Psoas muscle (tissue), 8 donors: ENCODE data around the gene CRY1. TPM values are rescaled to one million over a fixed set of nuclear protein-coding genes. Genes with fewer than 3 reads are reported as not detected.

Experiments
- ATAC-seq, 4 donors: fragments of 200-7000 bp; cut with Tn5 transposase; one replicate each; pipeline ENCODE4 v1.9.1; 2020; ENCODE audit warnings: moderate library complexity in 3 of 4, mild to moderate bottlenecking in 2 of 4
- DNase-seq, 2 donors: peaks; one replicate each; pipeline ENCODE4 v3.0.0-alpha.2; 2020
- H3K27ac ChIP-seq: fragments of 200-600 bp; one replicate; pipeline ENCODE4 v1.8.0; 2022
- H3K27me3 ChIP-seq, 3 donors: fragments of 200-600 bp in 1 of 3; one replicate each; pipeline versions ENCODE4 v1.6.1 to v1.8.0; 2013 to 2022; ENCODE audit warnings: low read length in 2 of 3, mild to moderate bottlenecking in 2 of 3, moderate library complexity in 1 of 3; ENCODE audit not compliant: insufficient read depth in 3 of 3
- H3K36me3 ChIP-seq, 2 donors: fragments of 200-600 bp in 1 of 2; one replicate each; pipeline versions ENCODE4 v1.6.1 to v1.8.0; 2013 to 2022; ENCODE audit warnings: low read depth in 1 of 2, mild to moderate bottlenecking in 1 of 2, moderate library complexity in 1 of 2; ENCODE audit not compliant: insufficient read depth in 1 of 2
- H3K4me1 ChIP-seq: fragments of 200-600 bp; one replicate; pipeline ENCODE4 v1.8.0; 2022
- H3K4me3 ChIP-seq: fragments of 200-600 bp; one replicate; pipeline ENCODE4 v1.8.0; 2022; ENCODE audit warnings: mild to moderate bottlenecking
- H3K9me3 ChIP-seq: fragments of 200-600 bp; one replicate; pipeline ENCODE4 v1.8.0; 2022
- WGBS, 3 donors: extraction: QIAGEN DNeasy Blood & Tissue Kit; methylation state at CpG; one replicate each; pipeline versions ENCODE4 v1.1.6 to v1.1.7; 2013; 5-methylcytosine and 5-hydroxymethylcytosine counted together
- intact Hi-C, 2 donors: fragments of 100-400 bp; cut with DNase I; formaldehyde crosslinking; loops; one replicate each; pipeline versions ENCODE4 v1.11.0 to v1.14.2; 2022
- polyA plus RNA-seq, 3 donors: library from polyadenylated mRNA; stranded (reverse); fragments of 200-250 nt; gene quantifications; one replicate each; pipeline ENCODE4 v1.2.3, GENCODE V29; 2013
- total RNA-seq, 4 donors: library from RNA; stranded (reverse); fragmentation: NEBNext Ultra II Directional in 2 of 4; extraction: Animal tissue kit (Norgen Biotek cat#: 25700) in 2 of 4; gene quantifications; one replicate each; pipeline versions ENCODE4 v1.2.1 to v1.2.4, GENCODE V29; 2021 to 2023
- TF ChIP-seq, protein P1 (sequence below): fragments of 200-600 bp; IDR thresholded peaks from one replicate; pipeline ENCODE4 v1.8.0; 2022; ENCODE audit warnings: antibody characterized with exemption
- donor health status: healthy with polysubstance abuse.
- donor health status: DM: no; HTN: no; CAD: no; lungs with moderate emphysema.
- donor health status: Bipolar disorder and iron deficiency.
- donor health status: healthy.
- donor health status: DM: yes; HTN: yes; CAD: no.
- donor health status: DM: no; HTN: no; CAD: no.
- donor health status: DM: no; HTN: no; CAD: no.
- donor health status: DM: yes; HTN: yes; CAD: no.

Gene CRY1
- total and polyA plus RNA-seq, 7 donors: 8.8 to 23.3 (median 11.6) TPM

DNA sequence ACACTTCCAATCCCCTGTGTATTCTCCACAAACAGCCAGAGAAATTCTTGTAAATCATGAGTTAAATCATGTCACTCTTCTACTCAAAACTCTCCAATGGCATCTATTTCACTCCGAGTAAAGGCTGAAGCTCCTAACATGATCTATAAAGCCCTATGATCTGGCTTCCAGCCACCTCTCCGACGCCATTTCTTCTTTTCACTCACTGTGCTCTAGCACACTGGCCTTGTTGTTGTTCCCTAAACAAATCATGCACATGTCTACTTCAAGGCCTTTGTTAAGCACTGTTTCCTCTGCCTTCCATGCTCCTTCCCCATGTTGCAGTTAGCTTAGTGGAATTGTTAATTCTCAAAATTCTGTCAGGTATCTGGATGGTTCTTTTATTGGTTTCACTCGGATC, 76.3 kb downstream of the CRY1 start:
- WGBS, 3 donors: 83 to 88% (median 84%) methylated on average over 4 of the region's 4 CpGs

DNA sequence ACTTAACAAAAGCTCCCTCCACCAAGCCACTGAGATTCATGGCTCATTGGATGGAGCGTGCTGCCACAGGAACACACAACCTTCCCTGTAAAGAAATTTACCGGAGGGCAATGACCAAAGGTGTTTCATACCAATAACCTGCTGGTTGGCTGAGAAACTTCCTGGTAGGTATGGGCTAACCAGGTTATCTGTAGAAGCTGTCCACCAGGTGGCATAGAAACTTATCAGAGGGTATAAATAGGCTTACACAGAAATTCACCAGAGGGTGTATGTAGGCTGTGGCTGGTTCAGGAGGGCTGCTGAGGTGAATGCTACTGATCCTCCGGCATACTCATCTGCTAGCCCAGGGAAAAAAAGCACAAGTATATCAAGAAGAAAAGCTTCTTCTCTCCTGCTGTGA, 79.3 kb downstream of the CRY1 start:
- DNase-seq (no peak), ATAC-seq (peak; percentile 62 to 95 (median 81))
- H3K36me3 ChIP-seq: no peaks in the 10 kb centered on the region
- no peaks in the 10 kb centered on the region for H3K9me3 ChIP-seq
- H3K4me3 ChIP-seq: no peak overlapping the region
- H3K4me1 ChIP-seq: no peaks in the 10 kb centered on the region
- no peaks in the 10 kb centered on the region for H3K27me3 ChIP-seq
- H3K27ac ChIP-seq: no peak overlapping the region
- intact Hi-C loops: no loop called here
- 75 to 77% (median 76%) methylated on average over 3 of the region's 3 CpGs for WGBS, 3 donors
- TF ChIP-seq, protein P1, sequence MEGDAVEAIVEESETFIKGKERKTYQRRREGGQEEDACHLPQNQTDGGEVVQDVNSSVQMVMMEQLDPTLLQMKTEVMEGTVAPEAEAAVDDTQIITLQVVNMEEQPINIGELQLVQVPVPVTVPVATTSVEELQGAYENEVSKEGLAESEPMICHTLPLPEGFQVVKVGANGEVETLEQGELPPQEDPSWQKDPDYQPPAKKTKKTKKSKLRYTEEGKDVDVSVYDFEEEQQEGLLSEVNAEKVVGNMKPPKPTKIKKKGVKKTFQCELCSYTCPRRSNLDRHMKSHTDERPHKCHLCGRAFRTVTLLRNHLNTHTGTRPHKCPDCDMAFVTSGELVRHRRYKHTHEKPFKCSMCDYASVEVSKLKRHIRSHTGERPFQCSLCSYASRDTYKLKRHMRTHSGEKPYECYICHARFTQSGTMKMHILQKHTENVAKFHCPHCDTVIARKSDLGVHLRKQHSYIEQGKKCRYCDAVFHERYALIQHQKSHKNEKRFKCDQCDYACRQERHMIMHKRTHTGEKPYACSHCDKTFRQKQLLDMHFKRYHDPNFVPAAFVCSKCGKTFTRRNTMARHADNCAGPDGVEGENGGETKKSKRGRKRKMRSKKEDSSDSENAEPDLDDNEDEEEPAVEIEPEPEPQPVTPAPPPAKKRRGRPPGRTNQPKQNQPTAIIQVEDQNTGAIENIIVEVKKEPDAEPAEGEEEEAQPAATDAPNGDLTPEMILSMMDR: peak; percentile 22

More for the DNA sequence above, 76.3 kb downstream of the CRY1 start:
- no peaks in the 10 kb centered on the region for H3K36me3 ChIP-seq
- ATAC-seq: no peak
- TF ChIP-seq, protein P1: no peak
- no peaks in the 10 kb centered on the region for H3K27me3 ChIP-seq
- no peaks in the 10 kb centered on the region for H3K9me3 ChIP-seq
- no peak for DNase-seq
- intact Hi-C loops: no loop called here
- H3K4me1 ChIP-seq: no peaks in the 10 kb centered on the region
- H3K4me3 ChIP-seq: no peak overlapping the region
- no peak overlapping the region for H3K27ac ChIP-seq

DNA sequence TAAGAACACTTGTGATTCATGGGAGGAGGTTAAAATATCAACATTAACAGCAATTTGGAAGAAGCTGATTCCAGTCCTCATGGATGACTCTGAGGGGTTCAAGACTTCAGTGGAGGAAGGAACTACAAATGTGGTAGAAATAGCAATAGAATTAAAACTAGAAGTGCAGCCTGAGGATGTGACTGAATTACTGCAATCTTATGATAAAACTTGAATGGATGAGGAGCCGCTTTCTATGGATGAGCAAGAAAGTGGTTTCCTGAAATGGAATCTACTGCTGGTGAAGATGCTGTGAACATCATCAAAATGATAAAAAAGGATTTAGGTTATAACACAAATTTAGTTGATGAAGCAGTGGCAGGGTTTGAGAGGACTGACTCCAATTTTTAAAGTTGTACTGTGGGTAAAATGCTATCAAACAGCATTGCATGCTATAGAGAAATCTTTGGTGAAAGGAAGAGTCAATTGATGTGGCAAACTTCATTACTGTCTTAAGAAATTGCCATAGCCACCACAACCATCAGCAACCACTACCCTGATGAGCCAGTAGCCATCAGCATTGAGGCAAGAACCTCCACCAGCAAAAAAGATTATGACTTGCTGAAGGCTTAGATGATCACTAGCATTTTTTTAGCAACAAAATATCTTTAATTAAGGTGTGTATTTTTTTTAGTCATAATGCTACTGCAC, 80.5 kb downstream of the CRY1 start:
- intact Hi-C loops: no loop called here
- TF ChIP-seq, protein P1: no peak
- H3K36me3 ChIP-seq: no peaks in the 10 kb centered on the region
- no peak for ATAC-seq
- no peaks in the 10 kb centered on the region for H3K4me1 ChIP-seq
- WGBS, 3 donors: 97 to 99% (median 97%) methylated on average over 1 of the region's 1 CpG
- H3K27ac ChIP-seq: no peak overlapping the region
- no peaks in the 10 kb centered on the region for H3K9me3 ChIP-seq
- H3K27me3 ChIP-seq: no peaks in the 10 kb centered on the region
- no peak overlapping the region for H3K4me3 ChIP-seq
- no peak for DNase-seq

DNA sequence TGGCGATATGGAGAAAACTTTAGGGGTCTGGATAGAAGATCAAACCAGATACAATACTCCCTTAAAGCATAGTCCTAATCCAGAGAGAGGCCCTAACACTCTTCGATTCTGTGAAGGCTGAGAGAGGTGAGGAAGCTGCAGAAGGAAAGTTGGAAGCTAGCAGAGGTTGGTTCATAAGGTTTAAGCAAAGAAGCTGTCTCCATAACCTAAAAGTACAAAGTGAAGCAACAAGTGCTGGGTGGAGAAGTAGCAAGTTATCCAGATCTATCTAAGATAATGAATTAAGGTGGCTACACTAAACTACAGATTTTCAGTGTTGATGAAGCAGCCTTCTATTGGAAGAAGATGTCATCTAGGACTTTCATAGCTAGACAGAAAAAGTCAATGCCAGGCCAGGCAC, 81.8 kb downstream of the CRY1 start:
- 96% methylated on average over 2 of the region's 2 CpGs for WGBS, 3 donors
- intact Hi-C loops: no loop called here

More for the DNA sequence above, 81.8 kb downstream of the CRY1 start:
- H3K4me1 ChIP-seq: no peaks in the 10 kb centered on the region
- no peaks in the 10 kb centered on the region for H3K9me3 ChIP-seq
- H3K27me3 ChIP-seq: no peaks in the 10 kb centered on the region
- no peak overlapping the region for H3K27ac ChIP-seq
- no peak overlapping the region for H3K4me3 ChIP-seq
- DNase-seq: no peak
- no peaks in the 10 kb centered on the region for H3K36me3 ChIP-seq
- TF ChIP-seq, protein P1: no peak
- ATAC-seq: no peak
